Fibroblast of skin of back (primary cell): ENCODE measurements around the gene SMAD7.

ENCODE experiments used
- DNase-seq: peaks from one replicate; pipeline ENCODE4 v3.0.0-alpha.2; 2013

Gene SMAD7

DNA sequence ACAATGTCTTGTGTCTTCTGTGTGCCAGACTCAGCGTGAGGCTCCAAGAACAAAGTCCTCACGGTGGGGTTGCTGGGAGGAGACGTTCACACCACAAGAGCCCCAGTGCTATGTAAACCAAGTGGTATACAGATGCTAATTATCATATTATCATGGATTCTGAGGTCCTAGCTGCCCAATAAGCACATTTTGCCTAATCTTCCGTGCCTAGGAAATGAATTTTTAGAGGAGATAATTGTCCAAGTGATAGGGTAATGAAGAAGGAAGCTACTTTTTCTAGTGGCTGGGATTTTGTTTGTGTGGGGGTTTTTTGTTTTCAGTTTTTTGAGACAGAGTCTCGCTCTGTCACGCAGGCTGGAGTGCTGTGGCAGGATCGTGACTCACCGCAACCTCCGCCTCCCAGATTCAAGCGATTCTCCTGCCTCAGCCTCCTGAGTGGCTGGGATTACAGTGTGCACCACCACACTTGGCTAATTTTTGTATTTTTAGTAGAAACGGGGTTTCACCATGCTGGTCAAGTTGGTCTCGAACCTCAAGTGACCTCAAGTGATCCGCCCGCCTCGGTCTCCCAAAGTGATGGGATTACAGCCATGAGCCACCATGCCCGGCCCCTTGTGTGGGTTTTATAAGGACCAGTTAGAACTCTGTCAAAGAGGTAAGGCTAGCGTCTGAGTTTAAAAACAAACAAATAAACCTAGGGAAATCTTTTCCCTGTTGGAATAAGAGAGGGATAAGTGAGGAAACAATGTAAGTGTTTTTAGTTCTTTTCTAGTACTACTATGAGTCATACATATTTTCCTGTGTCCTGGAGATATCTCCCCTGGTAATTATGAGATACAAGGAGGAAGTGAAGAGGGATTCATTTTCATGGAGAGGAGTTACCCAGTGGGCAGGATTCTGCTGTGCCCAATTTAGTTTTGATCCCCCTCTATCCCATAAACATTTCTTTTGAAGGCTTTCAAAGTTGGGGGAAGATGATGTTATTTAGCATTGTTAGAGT, 9.5 kb upstream of the SMAD7 start:
- DNase-seq: peak; percentile 81

DNA sequence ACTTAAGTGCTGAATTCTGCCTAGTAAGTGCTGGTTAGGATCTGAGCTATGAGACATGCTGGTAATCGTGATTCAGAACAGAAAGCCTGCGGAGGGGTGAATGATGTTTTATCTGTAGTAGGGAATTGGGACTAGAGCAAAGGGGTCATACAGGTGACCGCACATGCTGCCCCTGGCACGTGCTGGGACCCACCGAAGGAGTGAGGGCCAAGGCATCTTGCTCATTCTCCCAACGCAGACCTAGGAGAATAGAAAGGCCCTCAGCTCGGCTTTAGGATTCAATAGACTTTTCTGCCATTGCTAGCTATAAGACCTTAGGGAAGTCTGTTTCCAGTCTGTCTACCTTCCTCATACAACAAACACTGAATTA, 8.8 kb upstream of the SMAD7 start:
- no peak for DNase-seq

DNA sequence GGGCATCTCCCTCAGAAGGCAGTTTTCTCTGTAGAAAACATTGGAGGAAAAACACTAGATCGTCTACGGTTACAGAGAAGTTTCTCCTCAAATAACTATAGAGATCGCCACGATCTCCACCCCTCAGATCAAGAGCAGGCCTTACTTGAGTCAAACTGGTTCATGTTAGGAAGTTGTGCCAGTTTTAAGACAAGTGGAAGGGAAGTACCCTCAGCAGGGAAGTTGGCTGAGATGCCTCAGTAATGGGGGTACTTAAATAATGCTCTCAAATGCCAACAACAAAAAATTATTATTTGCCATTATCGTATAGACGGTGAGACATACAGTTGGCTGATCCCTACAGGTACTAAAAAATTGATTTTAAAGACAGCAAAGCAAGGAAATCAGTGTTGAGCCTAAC, 8.2 kb upstream of the SMAD7 start:
- DNase-seq: no peak

DNA sequence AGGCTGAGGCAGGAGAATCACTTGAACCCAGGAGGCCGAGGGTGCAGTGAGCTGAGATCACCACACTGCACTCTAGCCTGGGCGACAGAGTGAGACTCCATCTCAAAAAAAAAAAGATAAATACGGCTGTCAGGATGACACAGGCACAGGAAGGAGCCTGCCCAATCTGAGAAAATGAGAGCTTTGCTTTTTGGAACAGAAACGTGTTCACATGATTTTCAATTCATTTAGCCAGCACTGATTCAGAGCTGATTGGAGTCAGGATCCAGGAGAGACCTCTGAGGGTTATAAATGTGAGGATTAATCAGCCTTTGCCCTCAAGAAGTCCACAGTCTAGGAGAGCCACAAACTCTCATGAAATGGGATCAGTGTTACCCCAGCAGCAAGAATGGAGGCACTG, 6.9 kb upstream of the SMAD7 start:
- no peak for DNase-seq

DNA sequence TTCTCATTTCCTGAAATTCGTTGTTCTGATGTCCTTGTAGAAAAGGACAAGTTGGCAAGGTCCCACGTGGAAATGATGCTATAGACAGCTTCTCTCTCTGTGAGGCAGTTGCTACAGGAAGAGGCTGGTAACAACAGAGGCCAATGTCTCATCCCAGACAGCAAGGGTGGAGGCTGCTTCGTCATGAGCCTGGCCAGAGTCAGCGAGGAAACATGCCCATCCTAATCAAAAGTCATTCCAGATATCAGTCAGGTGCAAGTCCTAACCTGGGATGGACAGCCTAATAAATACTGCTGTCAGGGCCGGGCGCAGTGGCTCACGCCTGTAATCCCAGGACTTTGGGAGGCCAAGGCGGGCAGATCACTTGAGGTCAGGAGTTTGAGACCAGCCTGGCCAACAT, 6.4 kb upstream of the SMAD7 start:
- no peak for DNase-seq

DNA sequence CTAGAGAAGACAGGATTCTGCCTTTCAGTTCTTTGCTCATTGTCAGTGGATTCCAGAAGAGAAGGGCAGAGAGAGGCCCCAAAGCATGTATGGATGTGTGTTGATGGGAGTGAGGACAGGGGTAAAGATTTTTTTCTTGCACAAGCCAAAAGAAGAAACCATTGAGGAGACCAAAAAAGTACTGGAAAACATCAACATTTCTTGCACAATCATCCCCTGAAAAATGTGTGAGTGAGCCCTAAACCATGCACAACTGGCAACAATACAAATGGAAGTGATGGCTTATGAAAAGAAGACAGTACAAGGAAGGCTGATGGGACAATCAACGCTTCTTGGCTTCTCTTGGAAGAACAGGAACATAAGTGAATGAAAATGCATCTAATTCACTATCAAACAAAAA, 5.6 kb upstream of the SMAD7 start:
- DNase-seq: peak; percentile 74

DNA sequence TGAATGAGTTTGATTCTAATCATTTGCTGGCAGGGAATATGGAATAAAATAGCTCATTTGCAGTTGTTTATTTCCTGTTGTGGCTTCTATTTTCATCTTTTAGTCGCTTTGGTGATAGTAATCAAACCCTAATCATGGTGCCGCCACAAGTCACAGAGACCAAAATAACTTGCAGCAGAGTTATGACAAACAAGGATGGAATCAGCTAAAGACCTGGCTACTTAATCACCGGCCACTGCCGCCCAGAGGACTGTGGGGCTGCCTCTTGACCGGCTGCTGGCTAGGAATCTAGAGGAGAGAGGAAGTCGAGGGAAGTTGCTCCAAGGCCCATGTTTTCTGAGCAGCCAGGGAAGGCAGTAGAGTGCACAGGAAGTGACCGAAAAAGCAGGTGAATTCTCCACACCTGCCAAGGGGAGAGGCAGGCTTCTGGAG, 5.1 kb upstream of the SMAD7 start:
- DNase-seq: peak; percentile 88

DNA sequence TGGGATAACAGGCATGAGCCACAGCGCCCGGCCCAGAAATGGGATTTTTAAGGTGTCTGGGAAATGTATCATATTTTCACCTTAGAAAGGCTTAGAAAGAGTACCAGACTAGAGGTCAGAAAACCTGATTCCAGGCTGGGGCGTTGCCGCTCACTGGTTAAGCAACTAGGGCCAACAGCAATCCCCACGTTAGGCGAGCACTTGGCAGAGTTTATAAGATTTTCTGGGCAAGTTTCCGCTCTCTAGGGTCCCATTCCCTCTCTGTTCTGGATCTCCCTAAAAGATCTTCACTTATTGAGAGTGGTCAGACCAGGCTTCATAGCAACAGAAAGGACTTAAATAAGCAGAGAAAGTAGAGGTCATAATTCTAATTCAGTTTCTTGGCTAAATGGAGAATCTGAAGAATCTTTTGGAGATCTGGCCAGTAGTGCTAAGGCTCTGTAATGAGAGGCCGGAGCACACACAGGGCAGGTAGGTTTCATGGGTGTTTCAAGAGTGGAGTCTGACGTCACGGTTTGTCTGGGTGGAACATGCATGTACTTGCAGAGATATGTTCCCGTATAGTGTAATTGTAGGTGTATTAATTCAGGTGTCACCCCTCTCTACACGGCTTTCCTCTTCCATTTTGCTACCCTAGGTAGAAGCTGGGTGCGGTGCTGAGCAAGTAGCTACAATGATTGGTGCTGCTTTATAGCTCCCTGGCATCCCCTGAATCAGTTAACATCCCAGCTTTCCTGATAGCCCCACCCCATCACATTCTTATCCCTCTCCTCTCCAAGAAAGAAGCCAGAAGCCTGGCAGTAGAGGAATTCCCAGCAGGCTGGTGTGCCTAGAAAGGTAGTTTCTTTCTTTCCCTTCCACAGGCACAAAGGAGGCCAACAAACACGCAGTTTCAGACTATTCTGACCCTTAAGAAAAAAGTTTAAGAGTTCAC, 4.4 kb upstream of the SMAD7 start:
- no peak for DNase-seq

DNA sequence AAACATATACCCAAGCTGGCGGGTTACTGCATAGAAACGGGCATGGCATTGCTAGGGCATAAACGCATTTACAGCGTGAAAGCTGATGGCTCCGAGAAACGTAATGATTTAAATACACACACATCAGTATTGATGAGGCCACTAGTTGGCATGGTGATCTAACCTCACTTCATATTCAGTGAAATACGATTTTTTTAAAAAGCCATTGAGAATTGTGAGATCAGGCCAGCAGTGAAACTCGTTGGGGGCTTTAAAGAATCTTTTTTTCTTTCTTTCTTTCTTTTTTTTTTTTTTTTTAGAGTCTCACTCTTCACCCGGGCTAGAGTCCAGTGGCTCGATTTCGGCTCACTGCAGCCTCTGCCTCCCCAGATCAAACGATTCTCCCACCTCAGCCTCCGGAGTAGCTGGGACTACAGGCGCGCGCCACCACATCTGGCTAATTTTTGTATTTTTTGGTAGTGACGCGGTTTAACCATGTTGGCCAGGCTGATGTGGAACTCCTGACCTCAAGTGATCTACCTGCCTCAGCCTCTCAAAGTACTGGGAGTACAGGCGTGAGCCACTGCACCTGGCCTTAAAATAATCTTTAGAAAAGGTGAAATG, 2.4 kb upstream of the SMAD7 start:
- DNase-seq: no peak

DNA sequence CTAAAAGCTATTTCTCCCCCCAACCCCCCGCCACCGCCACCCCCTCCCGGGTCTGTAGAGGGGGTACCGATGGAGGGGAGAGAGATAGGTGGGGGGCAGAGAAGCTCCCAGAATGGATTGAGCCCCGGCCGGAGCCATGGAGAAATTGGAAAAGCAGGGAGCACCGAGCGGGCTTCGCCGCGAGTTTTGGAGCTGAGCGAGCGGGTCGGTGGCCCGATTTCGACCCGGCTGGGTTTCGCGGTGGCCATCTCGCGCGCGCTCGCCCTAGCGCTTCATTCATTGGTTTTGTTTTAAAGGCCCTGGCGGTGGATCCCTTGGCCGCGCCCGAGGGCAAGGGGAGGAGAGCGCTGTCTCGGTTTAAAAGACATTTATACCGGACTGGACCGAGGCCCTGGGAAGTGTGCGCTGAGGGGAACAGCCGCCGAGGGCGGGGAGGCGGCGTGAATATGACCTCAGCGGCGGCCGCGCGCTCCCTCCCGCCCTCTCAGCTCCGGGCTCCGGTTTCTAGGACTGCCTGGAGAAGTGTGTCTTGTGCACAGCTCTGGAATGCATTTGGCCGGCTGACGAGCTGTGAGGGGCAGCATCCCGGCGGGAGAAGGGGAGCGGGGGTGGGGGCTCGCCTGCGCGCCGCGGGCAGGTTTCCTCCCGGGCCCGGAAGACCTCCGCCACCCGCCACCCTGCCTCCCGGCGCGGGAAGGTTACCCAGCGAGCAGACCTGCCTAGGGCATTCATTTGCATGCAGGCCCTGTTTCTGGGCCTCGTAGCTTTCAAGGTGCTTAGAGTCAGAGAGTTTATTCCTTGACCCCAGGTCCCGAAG, 1.7 kb upstream of the SMAD7 start:
- peak; percentile 94 for DNase-seq

DNA sequence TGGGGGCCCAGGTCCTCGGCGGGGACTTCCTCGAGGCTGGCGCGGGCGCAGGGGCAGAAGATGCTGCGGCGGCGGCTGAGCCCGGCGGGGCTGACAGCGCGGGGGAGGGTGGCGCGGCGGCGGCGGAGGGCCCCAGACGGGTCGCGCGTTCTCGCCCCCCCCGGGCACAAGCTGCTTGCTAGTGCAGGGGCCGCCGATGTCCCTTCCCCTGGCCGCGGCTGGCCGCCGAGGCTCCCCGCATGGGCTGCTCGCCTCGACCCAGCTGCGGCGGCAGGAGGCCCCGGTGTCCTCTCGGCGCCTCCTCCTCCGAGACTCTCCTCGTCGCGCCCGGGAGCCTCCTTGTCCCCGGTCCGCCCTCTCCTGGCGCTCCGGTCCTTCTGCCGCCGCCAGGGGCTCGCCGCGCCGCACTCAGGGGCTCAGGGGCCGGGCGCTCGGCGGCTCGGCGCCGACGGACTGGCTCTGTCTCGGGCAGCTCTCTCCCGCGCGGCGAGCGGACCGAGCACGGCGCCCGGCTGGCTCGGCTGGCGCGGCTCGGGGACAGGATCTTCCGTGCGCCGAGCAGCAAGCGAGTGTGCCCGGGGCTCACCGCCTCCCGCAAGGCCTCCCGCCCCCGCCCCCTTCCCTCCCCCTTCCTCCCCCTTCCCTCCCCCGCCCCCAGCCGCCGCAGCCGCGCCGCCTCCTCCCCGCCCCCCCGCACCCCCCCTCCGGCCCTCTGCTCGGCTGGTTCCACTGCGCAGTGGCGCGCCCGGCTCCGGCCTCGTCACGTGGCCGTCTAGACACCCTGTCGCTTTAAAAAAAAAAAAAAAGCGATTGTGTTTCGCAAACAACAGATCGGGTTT, 902 bp upstream of the SMAD7 start:
- DNase-seq: peak; percentile 92

DNA sequence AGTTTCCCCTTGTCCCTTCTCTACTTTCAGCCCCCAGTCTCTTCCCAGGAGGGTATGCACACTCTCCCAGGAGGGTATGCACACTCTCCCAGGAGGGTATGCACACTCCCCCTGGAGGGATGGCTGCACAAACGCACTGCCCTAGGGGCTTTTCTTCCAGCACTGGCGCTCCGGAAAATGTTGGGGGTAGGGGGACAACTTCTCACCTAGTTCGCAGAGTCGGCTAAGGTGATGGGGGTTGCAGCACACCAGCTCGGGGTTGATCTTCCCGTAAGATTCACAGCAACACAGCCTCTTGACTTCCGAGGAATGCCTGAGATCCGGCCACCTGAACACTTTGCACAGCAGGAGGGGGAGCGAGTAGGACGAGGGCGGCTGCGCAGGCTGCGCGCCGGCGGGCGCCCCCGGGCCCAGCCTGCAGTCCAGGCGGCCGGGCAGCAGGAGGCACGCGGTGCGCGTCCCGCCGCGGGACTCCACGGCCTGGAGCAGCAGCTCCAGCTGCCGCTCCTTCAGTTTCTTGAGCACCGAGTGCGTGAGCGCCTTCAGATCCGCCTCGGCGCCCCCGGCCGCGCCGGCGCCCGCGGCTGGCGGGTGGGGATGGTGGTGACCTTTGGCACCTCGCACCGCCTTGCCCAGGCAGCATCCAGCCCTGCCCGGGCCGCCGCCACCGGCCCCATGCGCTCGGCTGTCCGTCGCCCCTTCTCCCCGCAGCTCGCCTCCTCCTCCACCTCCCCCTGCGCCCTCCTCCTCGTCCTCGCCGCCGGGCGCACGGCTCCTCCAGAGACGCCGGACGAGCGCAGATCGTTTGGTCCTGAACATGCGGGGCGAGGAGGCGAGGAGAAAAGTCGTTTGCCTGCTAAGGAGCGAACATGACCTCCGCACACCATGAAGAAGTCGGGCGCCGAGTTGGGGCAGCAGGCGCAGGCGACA, 894 bp downstream of the SMAD7 start:
- DNase-seq: peak; percentile 55

DNA sequence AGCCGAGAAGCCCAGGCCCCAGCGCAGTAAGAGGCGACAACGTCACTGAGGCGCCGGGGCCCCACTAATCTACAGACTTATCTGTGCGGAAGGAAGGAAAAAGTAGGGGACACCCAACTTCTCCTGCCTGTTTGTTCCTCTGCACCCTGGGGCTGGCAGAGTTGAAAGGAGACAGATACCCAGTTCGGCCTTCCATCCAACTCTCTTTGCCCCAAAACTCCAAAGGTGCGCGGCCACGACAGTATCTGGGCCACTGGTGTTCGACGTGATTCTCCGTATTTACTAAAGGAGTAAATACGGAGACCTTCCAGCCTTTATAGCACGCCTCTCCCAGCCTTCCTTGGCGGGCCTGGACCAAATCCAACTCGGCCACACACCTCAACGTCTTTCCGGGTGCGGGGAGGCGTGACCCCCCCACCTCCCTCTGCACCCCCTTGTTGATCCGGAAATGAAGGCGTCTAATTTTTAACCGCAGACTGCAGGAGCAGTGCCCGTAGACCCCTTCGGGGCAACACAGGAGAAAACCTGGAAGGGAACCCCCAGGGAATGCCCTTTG, 1.6 kb downstream of the SMAD7 start:
- DNase-seq: peak; percentile 30

DNA sequence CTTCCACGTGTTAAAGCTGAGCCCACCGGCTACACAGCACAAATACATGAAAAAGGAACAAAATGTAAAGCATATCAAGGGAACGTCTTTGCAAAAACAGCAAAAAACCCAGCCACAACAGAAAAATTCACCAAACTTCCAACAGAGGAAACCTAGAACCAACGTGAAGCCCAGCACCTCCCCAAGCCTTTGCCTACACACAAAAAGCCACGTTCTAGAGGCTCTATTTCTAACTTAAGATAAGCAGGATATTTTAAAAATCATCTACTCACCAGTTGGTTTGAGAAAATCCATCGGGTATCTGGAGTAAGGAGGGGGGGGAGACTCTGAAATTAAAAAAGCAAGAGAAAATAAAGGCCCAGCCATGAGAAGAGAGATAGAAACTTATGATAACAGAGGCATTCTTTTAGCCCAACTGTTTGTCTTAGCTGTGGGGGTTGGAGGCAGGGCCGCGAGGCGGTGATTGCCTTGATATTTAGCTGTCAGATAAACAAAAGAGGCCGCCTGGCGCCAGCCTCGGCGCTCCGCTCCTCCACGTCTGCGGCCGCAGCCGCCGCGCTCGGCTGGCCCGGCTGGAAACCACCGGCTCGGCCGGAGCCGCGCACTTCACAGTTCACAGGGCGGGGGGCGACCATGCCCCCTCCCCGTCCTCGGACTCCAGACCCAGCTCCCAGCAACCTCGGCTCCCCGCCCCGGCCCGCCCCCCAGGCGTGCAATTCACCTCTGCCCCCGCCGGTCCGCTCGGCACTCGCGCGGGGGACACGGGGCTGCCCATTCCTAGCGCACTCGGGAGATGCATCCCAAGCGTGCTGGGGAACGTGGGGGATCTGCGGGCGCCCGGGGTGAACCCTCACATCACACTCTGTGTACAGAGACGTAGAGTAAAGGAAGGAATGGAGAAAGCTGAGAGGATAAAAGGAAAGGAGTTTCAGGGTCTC, 2.4 kb downstream of the SMAD7 start:
- DNase-seq: peak; percentile 87

DNA sequence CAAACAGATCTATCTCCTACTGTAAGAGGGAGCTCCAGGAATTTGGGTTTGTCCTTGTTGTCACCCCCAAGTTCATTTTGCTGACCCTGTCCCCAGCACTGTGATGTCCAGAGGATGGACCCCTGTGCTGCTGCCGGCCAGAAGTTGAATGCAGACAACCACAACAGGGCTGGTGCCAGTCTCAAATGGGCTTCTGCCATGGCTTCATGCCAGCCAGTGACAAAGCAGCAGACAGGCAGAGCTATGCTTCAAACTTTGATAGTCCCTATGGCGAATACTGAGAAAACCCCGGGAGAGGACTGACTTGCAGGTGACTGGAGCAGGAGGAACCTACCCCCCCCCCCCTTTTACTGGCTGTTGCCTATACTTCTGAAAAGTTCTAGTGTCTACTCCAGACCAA, 3.2 kb downstream of the SMAD7 start:
- peak; percentile 40 for DNase-seq

DNA sequence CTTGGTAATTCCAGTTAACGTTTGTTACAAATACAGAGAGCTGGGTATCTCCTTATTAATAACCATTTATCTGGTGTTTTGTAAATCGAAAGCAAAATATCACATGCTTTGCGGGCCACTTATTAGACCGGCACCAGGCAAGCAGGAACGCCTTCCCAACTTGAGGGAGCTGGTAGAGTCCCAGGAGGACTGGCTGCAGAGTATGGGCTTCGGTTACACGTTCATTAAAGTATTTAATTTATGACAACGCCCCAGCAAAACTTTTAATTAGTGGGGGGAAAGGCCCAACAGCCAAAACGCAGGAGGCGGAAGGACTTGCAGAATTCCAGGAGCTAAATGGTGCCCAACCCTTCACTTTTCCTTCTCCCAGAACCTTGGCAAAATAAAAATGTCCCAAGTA, 3.7 kb downstream of the SMAD7 start:
- no peak for DNase-seq

DNA sequence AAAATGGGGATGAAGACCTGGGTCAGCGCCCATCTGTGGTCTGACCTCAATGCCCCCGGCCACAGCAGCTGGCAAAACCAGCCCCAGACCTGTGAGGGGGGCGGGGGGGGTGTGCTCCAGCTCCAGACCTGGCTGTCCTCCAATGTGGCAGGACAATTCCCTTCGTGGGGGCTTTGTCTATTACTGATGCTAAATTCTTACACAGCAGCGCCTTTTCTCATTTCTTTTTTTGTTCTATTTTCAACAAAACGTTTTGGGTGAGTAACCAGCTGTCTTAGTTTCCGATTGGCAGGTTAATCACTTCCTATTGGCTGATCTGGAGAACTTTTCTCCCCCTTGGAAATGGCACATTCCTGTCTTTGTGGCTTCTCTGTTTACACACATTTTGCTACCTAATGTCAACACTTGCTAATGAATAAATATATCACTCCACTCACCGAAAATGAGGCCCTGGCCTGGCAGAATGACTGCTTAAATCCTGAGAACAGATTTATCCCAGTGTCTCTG, 4.4 kb downstream of the SMAD7 start:
- peak; percentile 71 for DNase-seq

DNA sequence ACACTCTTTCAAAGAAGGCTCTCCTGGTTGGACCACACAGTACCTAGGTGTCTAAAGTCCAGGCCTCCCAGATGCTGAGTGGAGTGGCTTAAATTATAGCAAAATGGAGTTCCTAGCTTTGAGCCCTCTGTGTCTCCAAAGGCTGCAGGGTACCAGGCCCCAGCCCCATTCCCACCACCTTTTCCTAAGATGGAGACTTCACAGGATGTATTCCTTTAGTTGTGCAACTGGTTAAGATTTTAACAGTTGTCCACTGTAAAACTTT, 4.9 kb downstream of the SMAD7 start:
- DNase-seq: no peak

DNA sequence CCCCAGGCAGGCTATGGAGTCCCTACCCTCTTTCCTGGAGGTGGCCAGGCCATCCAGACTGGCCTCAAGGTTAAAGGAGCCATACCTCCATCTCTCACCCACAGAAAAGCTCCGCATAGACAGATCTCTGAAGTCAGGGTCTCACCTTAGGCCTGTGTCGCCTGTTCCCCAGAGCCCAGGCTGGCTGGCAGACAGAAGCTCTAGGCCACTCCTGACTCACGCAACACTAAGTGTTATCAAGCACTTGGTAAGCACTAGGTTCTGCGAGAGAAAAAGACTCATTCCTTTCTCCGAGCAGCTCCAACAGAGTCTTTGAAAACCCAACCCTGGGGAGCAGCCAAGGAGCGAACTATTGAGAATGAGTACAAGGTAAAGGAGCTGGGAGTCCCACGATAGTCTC, 6.1 kb downstream of the SMAD7 start:
- no peak for DNase-seq
